SU-DHL-6 (cell line): ENCODE measurements around the gene WDR43.

Source experiments
- CTCF ChIP-seq: fragments of 200-600 bp; sonication (generic); IDR thresholded peaks from one replicate; pipeline ENCODE4 v1.5.1; 2017; ENCODE audit warnings: antibody characterized with exemption, mild to moderate bottlenecking, low read length, moderate library complexity; ENCODE audit not compliant: insufficient read depth, poor library complexity, severe bottlenecking
- EZH2phosphoT487 ChIP-seq: fragments of 200-600 bp; sonication (generic), shearing (Covaris generic); conservative IDR thresholded peaks from 2 replicates; pipeline ENCODE4 v1.6.1; 2018; ENCODE audit warnings: mild to moderate bottlenecking, antibody characterized with exemption, low read length, moderate library complexity, mixed read lengths

- TF ChIP-seq CTCF (no peak), EZH2phosphoT487 (no peak)
These were observed 58.4 kb downstream of the WDR43 start for GRCh38 chr2:28952836-28953211.
